Measurements from ENCODE around the gene PRDX5.

PRDX5 gene

GRCh38 chr11:64316672-64317324 is 1.1 kb upstream of the PRDX5 start:
- no peak for TF ChIP-seq CTCF (conservative IDR thresholded peaks at IDR 0.05; ENCODE audit: control insufficient read depth, insufficient read depth, low read depth, low read length)
- no peak for DNase-seq (ENCODE audit: low read depth)
- peak overlapping the region; percentile 92 for H3K4me3 ChIP-seq (ENCODE audit: control insufficient read depth, low read depth, low read length)

- TF ChIP-seq CTCF (conservative IDR thresholded peaks at IDR 0.05; ENCODE audit: control insufficient read depth, insufficient read depth, low read depth, low read length), result no peak
- peak; percentile 94 for DNase-seq (ENCODE audit: low read depth)
- H3K4me3 ChIP-seq (ENCODE audit: control insufficient read depth, low read depth, low read length), result peak within 1 kb of the TSS; percentile 92
These were observed 478 bp upstream of the PRDX5 start, which contains the start of gene TRMT112 for GRCh38 chr11:64317325-64317960. TSS of gene TRMT112 (minus strand) at chr11:64317559. CDS start at chr11:64317526, 33 bp downstream.

- DNase-seq (ENCODE audit: low read depth), result no peak
- H3K4me3 ChIP-seq (ENCODE audit: control insufficient read depth, low read depth, low read length), result peak overlapping the region; percentile 92
- no peak for TF ChIP-seq CTCF (conservative IDR thresholded peaks at IDR 0.05; ENCODE audit: control insufficient read depth, insufficient read depth, low read depth, low read length)
These were observed 1.1 kb downstream of the PRDX5 start for GRCh38 chr11:64318766-64319761.

GRCh38 chr11:64320556-64320955 is 2.6 kb downstream of the PRDX5 start:
- no peak for TF ChIP-seq CTCF (conservative IDR thresholded peaks at IDR 0.05; ENCODE audit: control insufficient read depth, insufficient read depth, low read depth, low read length)
- no peak overlapping the region for H3K4me3 ChIP-seq (ENCODE audit: control insufficient read depth, low read depth, low read length)
- no peak for DNase-seq (ENCODE audit: low read depth)

- no peak overlapping the region for H3K4me3 ChIP-seq (ENCODE audit: control insufficient read depth, low read depth, low read length)
- DNase-seq (ENCODE audit: low read depth), result no peak
- TF ChIP-seq CTCF (conservative IDR thresholded peaks at IDR 0.05; ENCODE audit: control insufficient read depth, insufficient read depth, low read depth, low read length), result no peak
These were observed 3.1 kb downstream of the PRDX5 start for GRCh38 chr11:64321026-64321425.

- DNase-seq (ENCODE audit: low read depth), result no peak
- TF ChIP-seq CTCF (conservative IDR thresholded peaks at IDR 0.05; ENCODE audit: control insufficient read depth, insufficient read depth, low read depth, low read length), result no peak
- H3K4me3 ChIP-seq (ENCODE audit: control insufficient read depth, low read depth, low read length), result no peak overlapping the region
These were observed 3.6 kb downstream of the PRDX5 start for GRCh38 chr11:64321533-64321932.
